G401.6 (cell line): ENCODE measurements around the gene HIC2.
"Not testable (repeated sequence)": the region's sequence is repeated elsewhere in the genome, so short reads cannot be mapped to it uniquely, and the experiment has no call there.

Experiments
- FAIRE-seq: peaks from 2 replicates; lab custom pipeline; 2012; peaks lifted over from hg19 to GRCh38; lab: Jason Lieb, UNC

The HIC2 gene

DNA sequence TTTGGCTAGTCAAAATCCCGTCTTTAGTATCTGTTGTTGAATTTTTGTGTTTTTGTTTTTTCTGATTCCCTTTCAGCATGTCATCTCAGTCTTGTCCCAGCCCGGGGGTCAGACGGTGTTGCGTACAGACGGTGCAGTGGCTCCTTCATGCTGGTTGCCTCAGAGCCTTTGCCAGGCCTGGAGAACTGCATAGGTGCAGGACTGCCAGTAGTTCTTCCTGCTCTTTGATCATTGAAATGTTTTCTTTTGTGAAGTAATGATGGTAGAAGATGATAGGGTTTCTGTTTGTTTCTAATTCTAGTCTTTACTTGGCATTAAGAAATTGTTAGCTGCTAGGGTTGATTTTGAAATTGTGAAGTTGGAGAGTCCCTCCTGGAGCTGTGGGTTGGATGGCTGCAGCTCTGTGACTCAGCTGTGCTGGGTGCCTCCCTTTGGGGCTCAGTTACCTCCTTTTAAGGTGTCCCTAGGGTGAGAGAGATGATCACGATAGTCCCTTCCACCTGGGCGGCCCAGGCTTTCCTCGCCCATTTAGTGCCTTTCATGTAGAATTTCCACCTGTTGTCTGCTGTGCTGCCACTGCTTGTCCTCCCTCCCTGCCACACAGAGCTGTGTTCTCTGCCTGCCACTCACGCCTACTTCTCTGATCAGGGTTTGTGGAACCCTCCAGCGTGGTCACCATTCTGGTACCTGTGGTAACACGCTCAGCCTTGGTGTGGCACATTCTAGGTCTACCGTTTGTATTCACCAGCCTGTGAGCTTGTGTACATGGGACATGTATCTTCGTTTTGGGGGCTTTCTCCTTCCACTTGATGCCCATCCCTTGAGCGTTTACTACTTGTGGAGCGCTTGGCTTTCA lies 17.4 kb downstream of the HIC2 start:
- not testable (repeated sequence) for FAIRE-seq

DNA sequence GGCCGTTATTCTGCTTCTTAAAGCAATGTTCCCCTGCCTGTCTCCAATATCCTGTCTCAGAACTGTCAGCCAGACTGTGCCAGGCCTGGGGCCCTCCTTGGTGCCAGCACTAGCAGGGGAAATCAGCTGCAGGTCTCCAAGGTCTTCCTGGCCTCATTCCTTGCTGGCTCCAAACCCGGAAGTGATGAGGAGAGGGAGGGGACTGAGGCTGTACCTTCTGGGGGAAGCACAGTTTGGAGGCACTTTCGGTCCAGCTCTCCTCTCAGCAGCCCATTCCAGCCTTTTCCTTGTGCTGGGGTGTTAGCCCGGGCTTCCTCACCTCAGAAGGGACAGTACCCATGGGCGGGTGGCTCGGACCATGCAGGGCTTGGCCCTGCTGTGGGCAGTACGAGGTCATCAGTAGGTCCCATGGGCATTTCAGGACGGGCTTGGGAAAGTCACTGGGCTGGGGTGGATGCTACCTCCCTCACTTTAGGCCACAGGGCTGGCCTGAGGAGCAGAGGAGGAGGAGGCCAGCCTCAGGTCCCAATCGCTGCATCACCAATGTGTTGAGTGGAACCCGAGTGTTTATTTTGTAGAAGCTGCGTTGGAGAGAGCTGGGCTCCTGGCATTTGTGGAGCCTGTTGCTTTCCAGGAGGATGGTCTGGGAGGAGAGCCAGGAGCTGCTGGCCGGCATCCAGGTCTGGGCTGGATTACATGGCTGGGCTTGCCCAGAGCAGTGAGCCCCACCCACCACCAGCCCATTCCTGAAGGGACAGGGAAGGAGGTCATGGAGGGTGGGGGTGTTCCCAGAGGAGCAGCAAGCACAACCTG lies 19.0 kb downstream of the HIC2 start:
- FAIRE-seq: not testable (repeated sequence)

DNA sequence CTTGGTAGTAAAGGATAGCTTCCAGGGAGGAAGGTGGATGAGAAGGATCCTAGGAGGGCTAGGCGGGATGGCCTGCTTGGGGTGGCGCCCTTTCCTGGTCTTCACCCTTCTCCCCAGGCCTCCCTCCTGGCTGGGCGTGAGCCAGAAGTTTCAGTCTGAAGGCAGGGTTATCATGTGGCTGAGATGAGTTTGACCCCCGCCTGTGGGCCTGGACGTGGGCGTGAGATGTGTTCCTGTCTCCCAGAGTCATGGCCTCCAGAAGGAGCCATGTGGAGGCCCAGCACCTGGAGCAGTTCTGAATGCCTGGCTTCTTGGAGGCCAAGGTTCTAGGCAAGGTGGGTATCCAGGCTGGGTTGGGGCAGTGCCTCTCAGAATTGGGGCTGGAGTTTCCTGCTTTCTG lies 20.8 kb downstream of the HIC2 start:
- not testable (repeated sequence) for FAIRE-seq

DNA sequence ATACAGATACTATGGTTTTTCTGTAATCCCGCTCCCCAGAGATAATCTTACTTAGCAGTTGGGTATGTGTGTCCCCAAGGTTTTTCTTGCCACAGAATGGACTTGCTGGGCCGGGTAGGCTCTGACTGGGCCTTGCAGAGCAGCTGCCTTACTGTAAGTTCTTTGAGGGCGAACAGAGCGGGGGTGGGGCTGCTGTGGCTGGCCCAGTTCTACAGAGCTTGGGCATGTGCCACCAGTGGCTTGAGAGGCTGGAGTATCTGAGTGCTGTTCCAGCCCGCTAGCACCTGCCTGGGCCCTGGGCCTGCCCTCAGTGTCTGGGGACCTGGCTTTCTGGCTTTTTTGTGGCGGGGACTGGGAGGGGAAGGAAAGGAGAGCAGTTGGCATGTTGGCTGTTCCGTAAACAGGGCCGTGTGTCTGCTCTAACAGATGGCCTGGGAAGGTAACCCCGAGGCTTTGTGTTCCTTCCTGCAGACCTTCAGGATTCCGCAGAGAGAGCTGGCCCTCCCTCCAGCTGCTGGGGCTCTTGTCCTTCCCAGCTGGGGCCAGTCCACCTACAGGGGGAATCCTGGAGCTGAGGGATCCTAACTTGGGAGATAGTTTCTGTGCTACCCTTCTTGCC lies 23.0 kb downstream of the HIC2 start:
- not testable (repeated sequence) for FAIRE-seq

DNA sequence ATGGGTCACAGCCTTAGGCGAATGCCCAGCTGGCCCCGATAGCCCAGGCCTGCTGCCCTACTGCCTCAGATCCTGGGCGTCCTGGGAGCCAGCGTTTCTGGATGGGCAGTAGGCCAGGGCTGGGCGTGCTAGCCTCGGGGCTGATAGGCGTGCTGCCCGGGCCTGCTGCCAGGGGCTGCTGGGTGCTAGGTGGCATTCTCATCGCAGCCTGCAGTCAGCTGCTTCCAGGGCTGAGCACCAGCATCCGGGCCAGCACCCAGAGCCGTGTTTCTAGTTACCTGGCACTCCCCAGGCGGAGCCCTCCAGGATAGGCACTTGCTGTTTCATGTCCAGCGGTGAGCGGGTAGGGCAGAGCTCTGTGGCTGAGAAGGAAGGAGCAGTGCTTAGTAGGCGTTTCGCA lies 23.5 kb downstream of the HIC2 start:
- FAIRE-seq: not testable (repeated sequence)

DNA sequence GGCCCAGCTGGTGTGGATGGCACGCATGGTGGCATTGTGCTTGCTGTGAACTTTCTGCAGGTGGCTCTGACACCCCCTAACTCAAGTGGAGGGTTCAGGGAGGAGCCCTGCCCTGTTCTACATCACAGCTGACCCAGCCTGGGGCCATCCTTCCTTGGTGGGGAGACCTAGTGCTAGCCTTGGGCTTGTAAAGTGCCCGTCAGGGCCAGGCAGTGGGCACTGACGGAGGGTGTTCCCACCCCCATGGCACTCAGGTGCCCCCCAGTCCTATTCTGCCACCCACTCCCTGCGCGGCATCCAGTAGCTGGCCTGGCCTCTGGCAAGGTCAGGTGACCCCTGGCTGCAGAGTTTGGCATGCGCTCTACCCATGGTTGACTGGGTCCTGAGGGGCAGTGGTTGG lies 24.0 kb downstream of the HIC2 start:
- not testable (repeated sequence) for FAIRE-seq

DNA sequence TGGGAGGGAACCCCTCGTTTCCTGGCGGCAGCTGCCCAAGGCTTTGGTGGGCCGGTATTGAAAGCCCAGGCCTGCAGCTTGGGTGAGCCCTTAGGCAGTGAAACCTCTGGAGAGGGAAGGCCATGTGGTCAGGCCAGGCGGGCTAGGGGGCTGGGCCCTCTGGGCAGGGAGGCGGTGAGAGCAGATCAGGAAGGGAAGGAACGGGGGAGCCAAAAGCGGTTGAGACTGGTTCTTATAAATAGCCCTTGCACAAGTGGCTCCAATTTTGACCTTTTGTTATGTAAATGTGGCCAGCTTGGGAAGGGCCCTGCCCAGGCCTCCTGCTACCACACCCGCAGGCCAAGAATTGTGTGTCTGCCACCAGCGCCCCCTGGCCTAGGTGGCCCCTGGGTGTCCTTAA lies 25.0 kb downstream of the HIC2 start:
- not testable (repeated sequence) for FAIRE-seq

DNA sequence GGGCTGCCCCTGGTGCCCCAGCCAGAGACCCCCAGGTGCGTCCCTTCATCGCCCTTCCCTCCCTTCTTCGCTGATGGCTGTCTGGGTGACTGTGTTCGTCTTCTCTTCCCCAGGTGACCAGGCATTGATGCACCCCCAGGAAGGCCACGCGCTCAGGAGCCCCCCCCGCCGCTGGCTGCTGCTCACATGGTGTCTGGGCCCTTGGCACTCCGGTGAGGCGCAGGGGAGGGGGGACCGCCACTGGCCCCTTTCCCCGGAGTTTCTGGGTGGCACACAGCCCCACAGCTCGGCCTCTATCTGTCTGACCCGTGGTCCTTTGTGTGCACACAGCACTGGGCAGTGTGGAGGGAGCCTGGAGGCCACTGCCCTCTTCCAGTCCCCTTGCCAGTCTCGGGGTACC lies 25.5 kb downstream of the HIC2 start:
- FAIRE-seq: not testable (repeated sequence)

DNA sequence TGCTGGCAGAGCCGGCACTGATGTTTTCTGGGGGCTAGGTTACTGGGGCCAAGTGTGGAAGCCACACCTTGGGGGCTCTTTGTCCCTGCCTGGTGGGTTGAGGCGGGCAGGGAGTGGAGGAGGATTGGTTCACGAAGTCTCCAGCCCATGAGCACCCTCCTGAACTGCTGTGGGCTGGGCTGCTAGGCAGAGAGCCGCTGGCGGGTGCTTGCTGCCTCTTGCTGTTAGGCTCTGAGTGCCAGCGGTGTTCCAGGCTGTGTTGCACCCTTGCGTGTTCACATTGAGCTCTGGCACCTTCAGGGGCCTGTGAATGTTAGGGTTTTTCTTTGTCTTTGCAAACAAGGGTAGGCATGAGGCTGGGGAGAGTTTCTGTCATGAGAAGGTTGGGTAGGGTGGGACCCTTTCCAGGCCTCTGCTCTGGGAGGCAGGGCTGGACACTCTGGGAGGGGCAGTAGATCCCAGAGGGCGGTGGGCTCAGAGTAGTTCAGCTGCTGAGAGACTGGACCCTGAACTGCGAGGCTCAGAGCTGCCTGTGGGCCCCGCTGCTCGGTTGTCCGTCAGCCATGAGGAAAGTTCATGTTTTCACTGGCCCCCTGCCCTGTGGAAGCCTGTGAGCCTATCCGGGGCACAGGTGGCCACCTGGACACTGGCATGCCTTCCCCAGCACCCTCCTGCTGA lies 26.0 kb downstream of the HIC2 start:
- no peak for FAIRE-seq

DNA sequence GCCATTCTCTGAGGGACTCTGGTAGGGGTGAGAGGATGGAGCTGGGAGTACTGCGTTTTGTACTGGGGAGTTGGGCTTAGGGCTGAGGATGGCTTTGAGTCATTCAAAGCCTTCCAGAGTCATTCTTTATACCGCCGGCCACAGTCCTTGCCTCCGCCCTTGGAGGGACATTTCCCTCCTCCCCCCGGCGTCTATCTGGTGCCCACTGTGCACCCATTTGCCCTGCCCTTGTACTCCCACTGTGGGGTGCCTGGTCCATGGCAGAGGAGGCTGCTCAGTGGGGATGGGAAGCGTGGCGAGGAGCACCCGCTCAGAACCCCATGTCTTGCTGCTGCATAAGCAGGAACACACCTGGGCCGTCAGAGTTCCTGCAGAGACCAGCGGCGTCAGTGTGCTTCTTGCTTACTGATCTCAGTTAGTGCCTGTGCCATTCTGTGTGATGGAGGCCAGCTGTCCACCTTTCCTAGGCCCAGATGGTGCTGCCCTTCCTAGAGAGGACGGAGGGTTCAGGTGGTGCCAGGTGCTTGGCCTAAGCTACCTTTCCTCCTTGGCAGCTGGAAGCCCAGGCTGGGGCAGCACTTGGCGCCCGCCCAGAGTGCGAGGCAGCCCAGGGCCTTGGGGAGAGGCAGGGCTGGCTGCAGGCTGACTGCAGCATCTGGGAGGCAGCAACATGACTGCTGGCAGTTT lies 26.7 kb downstream of the HIC2 start:
- FAIRE-seq: no peak

DNA sequence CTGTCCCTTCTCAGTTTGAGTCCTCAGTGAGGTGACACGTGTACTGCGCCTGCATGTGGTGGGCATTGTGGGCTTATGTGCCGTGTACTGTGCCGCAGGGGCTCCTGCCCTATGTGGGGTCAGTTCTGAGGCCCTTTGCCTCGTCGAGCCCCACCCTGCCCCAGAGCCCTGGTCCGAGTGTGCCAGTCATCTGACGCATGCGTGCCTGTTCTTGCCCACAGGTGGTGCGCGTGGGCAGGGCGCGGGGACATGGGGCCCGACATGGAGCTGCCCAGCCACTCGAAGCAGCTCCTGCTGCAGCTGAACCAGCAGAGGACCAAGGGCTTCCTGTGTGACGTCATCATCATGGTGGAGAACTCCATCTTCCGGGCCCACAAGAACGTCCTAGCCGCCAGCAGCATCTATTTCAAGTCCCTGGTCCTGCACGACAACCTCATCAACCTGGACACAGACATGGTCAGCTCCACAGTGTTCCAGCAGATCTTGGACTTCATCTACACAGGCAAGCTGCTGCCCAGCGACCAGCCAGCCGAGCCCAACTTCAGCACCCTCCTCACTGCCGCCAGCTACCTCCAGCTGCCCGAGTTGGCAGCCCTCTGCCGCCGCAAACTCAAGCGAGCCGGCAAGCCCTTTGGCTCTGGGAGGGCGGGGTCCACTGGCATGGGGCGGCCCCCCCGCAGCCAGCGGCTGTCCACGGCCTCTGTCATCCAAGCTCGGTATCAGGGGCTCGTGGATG lies 27.7 kb downstream of the HIC2 start:
- no peak for FAIRE-seq

DNA sequence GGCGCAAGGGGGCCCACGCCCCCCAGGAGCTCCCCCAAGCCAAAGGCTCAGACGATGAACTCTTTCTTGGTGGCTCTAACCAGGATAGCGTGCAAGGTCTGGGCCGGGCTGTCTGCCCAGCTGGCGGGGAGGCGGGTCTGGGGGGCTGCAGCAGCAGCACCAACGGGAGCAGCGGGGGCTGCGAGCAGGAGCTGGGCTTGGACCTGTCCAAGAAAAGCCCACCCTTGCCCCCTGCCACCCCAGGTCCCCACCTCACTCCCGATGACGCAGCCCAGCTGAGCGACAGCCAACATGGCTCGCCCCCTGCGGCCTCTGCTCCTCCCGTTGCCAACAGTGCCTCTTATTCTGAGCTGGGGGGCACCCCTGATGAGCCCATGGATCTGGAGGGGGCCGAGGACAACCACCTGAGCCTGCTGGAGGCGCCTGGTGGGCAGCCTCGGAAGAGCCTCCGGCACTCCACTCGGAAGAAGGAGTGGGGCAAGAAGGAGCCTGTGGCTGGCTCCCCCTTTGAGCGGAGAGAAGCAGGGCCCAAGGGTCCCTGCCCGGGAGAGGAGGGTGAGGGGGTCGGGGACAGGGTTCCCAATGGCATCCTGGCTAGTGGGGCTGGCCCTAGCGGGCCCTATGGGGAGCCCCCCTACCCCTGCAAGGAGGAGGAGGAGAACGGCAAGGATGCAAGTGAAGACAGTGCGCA lies 28.4 kb downstream of the HIC2 start:
- no peak for FAIRE-seq

DNA sequence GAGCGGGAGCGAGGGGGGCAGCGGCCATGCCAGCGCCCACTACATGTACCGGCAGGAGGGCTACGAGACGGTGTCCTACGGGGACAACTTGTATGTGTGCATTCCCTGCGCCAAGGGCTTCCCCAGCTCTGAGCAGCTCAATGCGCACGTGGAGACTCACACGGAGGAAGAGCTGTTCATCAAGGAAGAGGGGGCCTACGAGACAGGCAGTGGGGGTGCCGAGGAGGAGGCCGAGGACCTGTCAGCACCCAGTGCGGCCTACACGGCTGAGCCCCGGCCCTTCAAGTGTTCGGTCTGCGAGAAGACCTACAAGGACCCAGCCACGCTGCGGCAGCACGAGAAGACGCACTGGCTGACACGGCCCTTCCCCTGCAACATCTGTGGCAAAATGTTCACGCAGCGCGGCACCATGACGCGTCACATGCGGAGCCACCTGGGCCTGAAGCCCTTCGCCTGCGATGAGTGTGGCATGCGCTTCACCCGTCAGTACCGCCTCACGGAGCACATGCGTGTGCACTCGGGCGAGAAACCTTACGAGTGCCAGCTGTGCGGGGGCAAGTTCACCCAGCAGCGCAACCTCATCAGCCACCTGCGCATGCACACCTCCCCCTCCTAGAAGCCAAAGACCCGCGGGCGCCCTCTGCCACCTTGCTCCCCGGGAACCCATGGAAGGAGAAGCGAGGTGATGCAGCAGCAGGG lies 29.1 kb downstream of the HIC2 start:
- no peak for FAIRE-seq

DNA sequence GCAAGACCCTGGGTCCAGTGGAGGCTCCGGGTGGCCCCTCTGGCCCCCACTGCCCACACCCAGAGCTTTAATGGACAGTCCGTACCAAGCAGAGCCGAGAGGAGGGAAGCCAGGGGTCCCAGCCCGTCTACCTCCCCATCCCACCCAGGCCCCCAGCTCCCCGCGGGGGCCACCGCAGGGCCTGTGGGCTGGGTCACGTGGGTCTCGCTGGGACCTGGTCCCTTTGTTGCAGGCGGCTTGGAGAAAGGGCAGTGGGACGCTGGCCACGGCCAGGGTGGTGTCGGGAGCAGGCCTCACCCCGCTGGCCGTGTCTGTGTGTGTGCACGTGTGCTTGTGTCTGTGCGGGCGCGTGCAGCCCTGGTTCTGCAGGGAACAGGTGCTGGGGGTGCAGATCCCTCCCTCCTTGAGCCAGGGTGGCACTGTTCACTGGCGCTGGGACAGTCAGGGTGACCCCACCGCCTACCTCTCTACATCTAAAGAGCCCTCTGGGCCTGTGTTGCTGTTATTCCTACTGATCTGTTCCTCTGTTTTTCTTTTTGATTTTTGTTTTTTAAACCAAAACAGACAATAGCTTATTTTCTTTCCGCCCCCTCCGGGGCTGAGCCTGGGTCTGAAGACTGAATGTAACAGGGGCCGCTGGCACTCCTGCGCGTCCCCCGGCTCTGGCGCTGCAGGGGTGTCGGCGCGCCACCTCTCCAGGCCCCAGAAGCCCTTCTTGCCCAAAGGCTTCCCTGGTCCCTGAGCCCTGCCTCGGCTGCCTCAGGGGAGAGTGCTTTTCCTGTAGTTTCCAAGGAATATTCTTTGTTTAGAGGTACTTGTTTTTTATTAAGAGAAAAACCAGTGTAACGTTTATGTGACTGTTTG lies 29.9 kb downstream of the HIC2 start:
- FAIRE-seq: no peak

DNA sequence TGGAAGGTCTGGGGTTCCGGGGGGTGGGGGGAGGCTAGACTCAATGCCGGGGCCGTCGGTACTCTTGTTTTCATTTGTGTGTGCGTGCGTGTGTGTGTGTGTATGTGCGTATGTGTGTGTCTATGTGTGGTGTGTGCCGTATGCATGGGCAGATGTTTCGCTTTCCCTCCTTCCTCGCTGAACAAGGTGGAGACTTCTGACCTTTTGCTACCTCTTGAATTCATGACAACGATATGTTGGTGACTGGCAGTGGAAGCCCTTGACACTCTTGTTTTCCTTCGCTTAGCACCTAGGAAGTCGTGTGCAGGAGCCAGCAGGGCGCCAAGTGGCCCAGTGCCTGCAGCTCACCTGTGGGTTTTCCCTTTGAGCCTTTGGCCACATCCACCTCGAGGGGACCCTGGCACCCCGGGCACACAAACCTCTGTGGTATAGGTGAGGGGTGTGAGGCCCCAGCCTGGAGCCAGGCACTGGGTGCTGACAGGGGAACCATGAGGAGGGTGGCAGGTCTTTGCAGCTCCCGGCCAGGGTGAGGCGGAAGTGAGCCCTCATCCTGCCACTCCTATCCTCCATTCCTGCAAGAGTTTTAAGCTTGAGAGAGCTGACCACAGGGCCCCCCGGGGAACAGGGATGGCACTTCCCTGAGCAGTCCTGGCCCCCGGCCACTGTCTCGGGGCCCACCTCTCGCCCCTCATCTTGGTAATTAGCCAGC lies 30.7 kb downstream of the HIC2 start:
- no peak for FAIRE-seq

DNA sequence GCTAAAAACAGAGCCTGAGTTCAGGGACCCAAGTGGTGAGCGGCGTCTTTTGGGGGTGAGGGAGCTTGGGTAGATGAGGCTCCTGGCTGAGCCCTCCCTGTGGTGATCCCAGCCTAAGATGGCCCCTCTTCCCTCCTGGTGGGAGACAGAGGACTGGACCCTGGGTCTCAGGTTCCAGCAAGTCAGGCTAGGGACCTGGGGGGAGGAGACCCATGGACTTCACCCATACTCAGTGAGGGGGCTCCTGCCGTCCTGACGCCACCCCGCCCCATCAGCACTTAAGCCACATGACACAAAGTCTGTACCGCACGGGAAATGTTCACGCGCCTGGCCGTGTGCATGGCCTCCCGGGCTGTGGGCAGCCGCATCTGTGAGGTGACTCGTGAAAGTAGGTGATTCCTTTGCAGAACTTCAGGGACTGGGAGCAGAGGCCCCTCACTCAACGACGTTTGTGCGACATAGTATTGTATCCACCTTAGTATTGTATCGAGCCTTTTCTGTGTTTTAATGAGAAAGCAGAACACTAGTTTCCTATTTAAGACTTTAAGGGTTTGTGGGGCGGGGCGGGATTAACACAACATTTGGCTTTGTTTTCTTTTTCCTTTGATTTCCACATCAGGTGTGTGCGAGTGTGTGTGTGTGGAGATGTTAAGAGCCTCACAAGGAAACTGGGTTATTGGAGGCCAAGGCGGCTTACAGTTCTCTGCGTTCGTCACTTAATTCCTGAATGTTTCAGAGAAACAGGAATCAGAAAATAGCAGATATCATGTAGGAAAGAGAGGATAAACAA lies 31.7 kb downstream of the HIC2 start:
- no peak for FAIRE-seq
